GM12878 (cell line): ENCODE data around the gene SLC35E3. TPM values are rescaled to one million over a fixed set of nuclear protein-coding genes. Genes with fewer than 3 reads are reported as not detected.

ENCODE experiments used
- CHD1 ChIP-seq: IDR thresholded peaks from 2 replicates; pipeline ENCODE4 v1.6.1; 2012; ENCODE audit warnings: low read depth, low read length, improper control_type of control experiment
- E2F8 ChIP-seq: fragments of 450-650 bp; IDR thresholded peaks from 2 replicates; pipeline ENCODE4 v1.6.1; 2018; ENCODE audit warnings: mild to moderate bottlenecking, low read depth, moderate library complexity; ENCODE audit not compliant: partially characterized antibody
- ELK1 ChIP-seq: IDR thresholded peaks from 2 replicates; pipeline ENCODE4 v1.6.1; 2012; ENCODE audit warnings: low read depth, low read length, improper control_type of control experiment
- ETV6 ChIP-seq, 2 experiments: fragments of 450-650 bp in 1 of 2; IDR thresholded peaks in 1 of 2; conservative IDR thresholded peaks in 1 of 2; 2 replicates each; pipeline ENCODE4 v1.6.1; 2014; ENCODE audit warnings: antibody characterized with exemption in 1 of 2, borderline replicate concordance in 1 of 2, low read depth in 1 of 2, mild to moderate bottlenecking in 1 of 2, moderate library complexity in 1 of 2
- NFXL1 ChIP-seq: fragments of 450-650 bp; IDR thresholded peaks from 2 replicates; pipeline ENCODE4 v1.6.1; 2017; ENCODE audit warnings: antibody characterized with exemption, mild to moderate bottlenecking, borderline replicate concordance
- NFYB ChIP-seq: IDR thresholded peaks from 2 replicates; pipeline ENCODE4 v1.6.1; 2011; ENCODE audit warnings: low read depth, mild to moderate bottlenecking, low read length, improper control_type of control experiment, moderate library complexity; ENCODE audit not compliant: insufficient read depth
- NR2C2 ChIP-seq: IDR thresholded peaks from 2 replicates; pipeline ENCODE4 v1.6.1; 2011; ENCODE audit warnings: borderline replicate concordance, low read depth; ENCODE audit not compliant: control insufficient read depth, insufficient read length
- NRF1 ChIP-seq: conservative IDR thresholded peaks from 2 replicates; pipeline ENCODE4 v1.6.1; 2011; ENCODE audit warnings: mild to moderate bottlenecking, low read depth, low read length, improper control_type of control experiment
- SP1 ChIP-seq: IDR thresholded peaks from one replicate; pipeline ENCODE4 v1.6.1; 2011; ENCODE audit warnings: low read depth, low read length
- SRF ChIP-seq, 2 experiments: IDR thresholded peaks; 2 replicates each; pipeline ENCODE4 v1.6.1; 2011; ENCODE audit warnings: low read depth in 2 of 2, low read length in 2 of 2, mild to moderate bottlenecking in 1 of 2, moderate library complexity in 1 of 2
- TARDBP ChIP-seq: IDR thresholded peaks from 2 replicates; pipeline ENCODE4 v1.6.1; 2016; ENCODE audit warnings: borderline replicate concordance
- YY1 ChIP-seq: IDR thresholded peaks from 2 replicates; pipeline ENCODE4 v1.6.1; 2011; ENCODE audit warnings: low read depth, mild to moderate bottlenecking, low read length
- polyA plus RNA-seq, 11 experiments: library from polyadenylated mRNA; depleted of rRNA in 4 of 11; unstranded in 6 of 11; stranded (reverse) in 5 of 11; fragments of >200 nt; fragmentation: Nextera tagmentation in 4 of 11; fragmentation: Illumina TruSeq in 1 of 11; extraction: Ambion mirVana in 4 of 11; extraction: Trizol in 1 of 11; gene quantifications; 1 replicate in 1 of 11; 2 replicates in 10 of 11; pipeline versions ENCODE4 v1.2.1 to v1.2.3, GENCODE V29; 2011 to 2016; ENCODE audit warnings: inconsistent platforms in 2 of 11, missing spikeins in 2 of 11, low read depth in 1 of 11
- total RNA-seq, 4 experiments: library from RNA; depleted of rRNA in 3 of 4; stranded (reverse); fragments of >200 nt in 3 of 4; fragmentation: Illumina TruSeq in 1 of 4; extraction: Trizol in 1 of 4; gene quantifications; 2 replicates each; pipeline versions ENCODE4 v1.2.1 to v1.2.3, GENCODE V29; 2013 to 2021

The SLC35E3 gene
- total and polyA plus RNA-seq, 10 of the 15 experiments (the other 5 are each of a cell fraction or from before 2014, with no cell fraction given) = 3.6 to 19.8 (median 6.1) TPM

DNA sequence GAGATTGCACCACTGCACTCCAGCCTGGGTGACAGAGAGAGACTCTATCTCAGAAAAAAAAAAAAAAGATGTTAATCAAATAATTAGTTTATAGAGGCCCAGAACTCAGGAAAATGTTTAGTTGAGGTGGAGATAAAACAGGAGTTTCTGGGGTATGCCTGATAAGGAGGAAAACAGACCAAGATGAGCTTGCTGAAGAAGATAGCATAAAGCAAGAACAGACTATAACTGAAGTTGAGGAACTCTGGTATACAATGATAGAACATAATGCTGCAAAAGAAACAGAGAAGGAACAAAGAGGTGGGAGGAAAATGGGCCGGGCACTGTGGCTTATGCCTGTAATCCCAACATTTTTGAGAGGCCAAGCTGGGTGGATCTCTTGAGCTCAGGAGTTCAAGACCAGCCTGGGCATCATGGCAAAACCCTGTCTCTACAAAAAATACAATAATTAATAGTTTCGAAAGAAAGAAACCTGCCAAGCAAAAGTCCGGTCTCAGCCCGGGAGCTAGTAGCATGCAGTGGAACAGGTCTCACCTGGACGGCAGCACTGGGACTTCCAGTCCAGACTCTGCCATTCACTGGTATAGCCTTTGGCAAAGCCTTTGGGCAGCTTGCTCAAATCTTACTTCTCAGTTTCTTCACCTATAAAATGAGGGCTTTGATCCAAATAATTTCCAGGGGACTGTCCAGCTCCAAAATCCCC is 25.4 kb downstream of the SLC35E3 start (continued):
- TF ChIP-seq ELK1 = no peak
- no peak for TF ChIP-seq SP1
- TF ChIP-seq ETV6 (conservative IDR thresholded peaks at IDR 0.05 in 1 of 2, IDR thresholded peaks at IDR 0.05 in 1 of 2; ENCODE audit: borderline replicate concordance in 1 of 2, low read depth in 1 of 2) = no peak
- no peak for TF ChIP-seq CHD1
- TF ChIP-seq NR2C2 = no peak
- TF ChIP-seq YY1 = no peak
- TF ChIP-seq E2F8 = no peak
- no peak for TF ChIP-seq NRF1
- no peak for TF ChIP-seq NFXL1
- TF ChIP-seq NFYB = no peak
- TF ChIP-seq SRF (IDR thresholded peaks at IDR 0.05; ENCODE audit: low read depth in 2 of 2, low read length in 2 of 2) = no peak
- no peak for TF ChIP-seq TARDBP
